ENCODE measurements around the gene TET1. TPM values are rescaled to one million over a fixed set of nuclear protein-coding genes. Genes with fewer than 3 reads are reported as not detected.

Gene TET1
- total and polyA plus RNA-seq, 2 of the 13 experiments (the other 11 are each of a cell fraction or from before 2014, with no cell fraction given): 6.9 to 7.3 TPM

- TF ChIP-seq ZNF790 (CRISPR knock-in tag; IDR thresholded peaks at IDR 0.05; ENCODE audit: borderline replicate concordance) (no peak), IRF2 (CRISPR knock-in tag; IDR thresholded peaks at IDR 0.05) (no peak; the same call in 1 of the 2 replicates), PREB (CRISPR knock-in tag; IDR thresholded peaks at IDR 0.05) (no peak), ZNF556 (CRISPR knock-in tag; IDR thresholded peaks at IDR 0.05; ENCODE audit: borderline replicate concordance) (0 out of 2 replicates have a peak, but pooled peaks have one; percentile 35), RNF2 (conservative IDR thresholded peaks at IDR 0.05; ENCODE audit: low read depth) (no peak), MED13 (CRISPR knock-in tag; IDR thresholded peaks at IDR 0.05) (no peak), ZNF605 (CRISPR knock-in tag; IDR thresholded peaks at IDR 0.05) (peak; percentile 68; the same call in 1 of the 2 replicates), ZNF205 (CRISPR knock-in tag; IDR thresholded peaks at IDR 0.05) (no peak), ZBTB25 (CRISPR knock-in tag; IDR thresholded peaks at IDR 0.05) (0 out of 2 replicates have a peak, but pooled peaks have one; percentile 37), ISL2 (CRISPR knock-in tag; IDR thresholded peaks at IDR 0.05) (peak; percentile 35), ZNF326 (CRISPR knock-in tag; IDR thresholded peaks at IDR 0.05; ENCODE audit: borderline replicate concordance) (no peak), ZNF619 (CRISPR knock-in tag; IDR thresholded peaks at IDR 0.05) (no peak), NAIF1 (CRISPR knock-in tag; IDR thresholded peaks at IDR 0.05; ENCODE audit: borderline replicate concordance) (peak; percentile 51; the same call in 1 of the 2 replicates), KLF15 (CRISPR knock-in tag; IDR thresholded peaks at IDR 0.05; ENCODE audit: borderline replicate concordance) (no peak), CBFB (CRISPR knock-in tag; IDR thresholded peaks at IDR 0.05) (no peak), SKIL (CRISPR knock-in tag; IDR thresholded peaks at IDR 0.05; ENCODE audit: borderline replicate concordance) (peak; percentile 24; the same call in 1 of the 2 replicates), STAG1 (CRISPR knock-in tag; IDR thresholded peaks at IDR 0.05) (peak; percentile 11; the same call in 1 of the 2 replicates), MAFF (IDR thresholded peaks at IDR 0.05; ENCODE audit: low read depth, low read length) (no peak), ATF7-NPFF (CRISPR knock-in tag; IDR thresholded peaks at IDR 0.05; ENCODE audit: low read depth) (peak; percentile 71), ZNF317 (CRISPR knock-in tag; IDR thresholded peaks at IDR 0.05) (0 out of 2 replicates have a peak, but pooled peaks have one; percentile 52), GLMP (CRISPR knock-in tag; IDR thresholded peaks at IDR 0.05; ENCODE audit: borderline replicate concordance) (no peak), FOXA1 (IDR thresholded peaks at IDR 0.05) (no peak), FOXA1 (CRISPR knock-in tag; IDR thresholded peaks at IDR 0.05) (no peak), ZNF550 (CRISPR knock-in tag; IDR thresholded peaks at IDR 0.05; ENCODE audit: borderline replicate concordance) (peak; percentile 66; the same call in 1 of the 2 replicates)
These were observed at the start of gene TET1 (continued) for GRCh38 chr10:68560186-68560942.

Measured in HepG2 (cell line).